Fibroblast of pulmonary artery (primary cell): ENCODE data around the gene TCAP.

Source experiments
- DNase-seq: peaks from one replicate; pipeline ENCODE4 v3.0.0-alpha.2; 2010; ENCODE audit warnings: low read depth
- H3K4me3 ChIP-seq: replicated peaks from 2 replicates; pipeline ENCODE4 v1.5.1; 2011; ENCODE audit warnings: low read depth, mild to moderate bottlenecking, control low read depth, low read length, moderate library complexity
- TF ChIP-seq, protein P1 (sequence below): IDR thresholded peaks from 2 replicates; pipeline ENCODE4 v1.5.1; 2011; ENCODE audit warnings: mild to moderate bottlenecking, control low read depth, low read length, inconsistent platforms; ENCODE audit errors: missing control alignments

The TCAP gene

DNA sequence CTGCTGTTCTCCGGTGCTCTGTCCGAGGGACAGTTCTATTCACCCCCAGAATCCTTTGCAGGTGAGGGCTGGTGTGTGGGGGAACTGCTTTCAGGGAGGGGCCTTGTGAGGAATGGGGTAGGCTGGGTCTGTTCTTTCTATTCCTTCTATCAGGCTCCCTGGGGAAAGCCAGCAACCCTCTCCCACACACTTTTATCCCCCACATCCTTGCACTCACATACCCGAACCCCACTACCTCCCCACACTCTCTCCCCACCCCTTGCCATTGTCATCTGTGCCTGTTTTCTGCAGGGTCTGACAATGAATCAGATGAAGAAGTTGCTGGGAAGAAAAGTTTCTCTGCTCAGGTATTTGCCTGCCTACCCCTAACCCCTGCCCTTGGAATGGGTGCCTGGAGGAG, 6.4 kb upstream of the TCAP start:
- no peak for DNase-seq
- no peak overlapping the region for H3K4me3 ChIP-seq
- TF ChIP-seq, protein P1, sequence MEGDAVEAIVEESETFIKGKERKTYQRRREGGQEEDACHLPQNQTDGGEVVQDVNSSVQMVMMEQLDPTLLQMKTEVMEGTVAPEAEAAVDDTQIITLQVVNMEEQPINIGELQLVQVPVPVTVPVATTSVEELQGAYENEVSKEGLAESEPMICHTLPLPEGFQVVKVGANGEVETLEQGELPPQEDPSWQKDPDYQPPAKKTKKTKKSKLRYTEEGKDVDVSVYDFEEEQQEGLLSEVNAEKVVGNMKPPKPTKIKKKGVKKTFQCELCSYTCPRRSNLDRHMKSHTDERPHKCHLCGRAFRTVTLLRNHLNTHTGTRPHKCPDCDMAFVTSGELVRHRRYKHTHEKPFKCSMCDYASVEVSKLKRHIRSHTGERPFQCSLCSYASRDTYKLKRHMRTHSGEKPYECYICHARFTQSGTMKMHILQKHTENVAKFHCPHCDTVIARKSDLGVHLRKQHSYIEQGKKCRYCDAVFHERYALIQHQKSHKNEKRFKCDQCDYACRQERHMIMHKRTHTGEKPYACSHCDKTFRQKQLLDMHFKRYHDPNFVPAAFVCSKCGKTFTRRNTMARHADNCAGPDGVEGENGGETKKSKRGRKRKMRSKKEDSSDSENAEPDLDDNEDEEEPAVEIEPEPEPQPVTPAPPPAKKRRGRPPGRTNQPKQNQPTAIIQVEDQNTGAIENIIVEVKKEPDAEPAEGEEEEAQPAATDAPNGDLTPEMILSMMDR: no peak

DNA sequence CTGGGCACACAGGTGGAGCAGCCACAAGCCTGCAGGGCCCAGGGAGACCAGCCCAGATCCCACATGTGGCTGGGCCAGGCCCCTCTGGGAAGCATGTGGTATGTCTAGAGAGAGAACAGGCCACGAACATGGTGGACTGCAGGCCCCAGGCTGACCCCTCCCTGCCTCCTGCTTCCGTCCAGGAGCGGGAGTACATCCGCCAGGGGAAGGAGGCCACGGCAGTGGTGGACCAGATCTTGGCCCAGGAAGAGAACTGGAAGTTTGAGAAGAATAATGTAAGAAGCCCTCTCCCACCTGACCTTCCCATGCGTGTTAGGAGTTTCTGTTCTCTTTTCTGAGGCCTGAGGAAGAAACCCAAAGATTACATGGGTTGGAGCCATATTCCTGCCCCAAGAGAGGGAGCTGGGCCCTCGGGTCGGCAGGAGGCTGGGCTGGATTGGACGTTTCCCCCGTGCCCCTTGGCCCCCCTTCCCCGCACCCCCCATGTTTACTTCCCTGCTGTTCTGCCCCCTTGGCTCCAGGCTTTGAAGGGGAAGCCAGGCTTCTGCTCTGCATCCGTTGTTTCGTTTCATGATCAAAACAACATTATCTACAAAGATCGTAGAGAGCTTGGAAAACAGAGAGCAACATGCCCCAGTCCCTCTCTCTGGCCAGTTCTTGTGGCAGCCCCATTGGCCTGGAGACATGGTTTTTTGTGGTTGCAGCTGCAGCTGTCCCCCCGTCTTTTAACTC, 5.7 kb upstream of the TCAP start:
- TF ChIP-seq, protein P1: no peak
- H3K4me3 ChIP-seq: no peak overlapping the region
- DNase-seq: no peak

DNA sequence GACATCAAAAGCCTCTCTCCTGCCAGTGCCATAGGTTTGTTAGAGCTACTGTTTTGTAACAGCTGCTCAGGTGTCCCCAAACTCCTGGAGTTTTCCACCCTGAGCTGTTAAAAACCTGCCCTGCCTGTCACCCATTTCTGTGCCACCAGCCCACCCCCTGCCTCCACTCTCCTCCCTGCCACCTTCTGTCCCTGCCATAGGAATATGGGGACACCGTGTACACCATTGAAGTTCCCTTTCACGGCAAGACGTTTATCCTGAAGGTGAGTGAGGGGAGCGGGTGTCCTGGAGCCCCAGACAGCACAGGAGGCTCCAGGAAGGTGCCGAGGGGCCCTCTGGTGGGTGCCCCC, 5.2 kb upstream of the TCAP start:
- no peak overlapping the region for H3K4me3 ChIP-seq
- no peak for DNase-seq
- TF ChIP-seq, protein P1: no peak

DNA sequence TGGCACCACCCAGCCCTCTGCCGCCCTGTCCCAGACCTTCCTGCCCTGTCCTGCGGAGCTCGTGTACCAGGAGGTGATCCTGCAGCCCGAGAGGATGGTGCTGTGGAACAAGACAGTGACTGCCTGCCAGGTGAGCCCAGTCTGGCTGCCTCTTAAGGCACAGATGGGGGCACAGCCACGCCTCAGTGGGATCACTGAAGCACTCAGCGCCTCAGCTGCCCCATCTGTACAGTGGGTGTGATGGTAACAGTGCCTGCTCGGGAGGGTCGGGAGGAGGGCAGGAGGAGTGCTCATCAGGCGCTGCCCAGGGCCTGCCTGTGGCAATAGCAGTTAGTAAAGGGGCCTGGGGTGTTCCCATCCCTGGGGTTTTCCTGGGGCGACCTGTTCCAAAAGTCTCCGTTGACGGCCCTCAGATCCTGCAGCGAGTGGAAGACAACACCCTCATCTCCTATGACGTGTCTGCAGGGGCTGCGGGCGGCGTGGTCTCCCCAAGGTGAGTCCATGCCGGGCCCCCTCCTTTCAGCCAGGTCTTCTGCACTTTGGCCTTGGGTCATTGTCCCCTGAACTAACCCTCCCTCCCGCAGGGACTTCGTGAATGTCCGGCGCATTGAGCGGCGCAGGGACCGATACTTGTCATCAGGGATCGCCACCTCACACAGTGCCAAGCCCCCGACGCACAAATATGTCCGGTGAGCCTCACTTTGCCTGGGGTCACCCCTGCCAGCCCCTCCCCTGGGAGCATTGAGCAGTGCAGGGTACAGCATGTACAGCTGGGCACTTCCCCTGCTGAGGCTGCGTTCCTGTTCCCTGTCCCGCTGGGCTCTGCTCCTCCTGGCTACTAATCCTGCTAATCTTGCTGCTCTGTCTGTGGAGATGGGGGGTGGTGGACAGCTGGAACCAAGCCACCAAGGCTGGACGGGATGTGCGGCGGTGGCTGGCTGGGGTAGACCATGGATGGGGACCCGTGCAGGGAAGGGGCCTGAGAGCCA, 4.5 kb upstream of the TCAP start:
- TF ChIP-seq, protein P1: no peak
- H3K4me3 ChIP-seq: no peak overlapping the region
- no peak for DNase-seq

DNA sequence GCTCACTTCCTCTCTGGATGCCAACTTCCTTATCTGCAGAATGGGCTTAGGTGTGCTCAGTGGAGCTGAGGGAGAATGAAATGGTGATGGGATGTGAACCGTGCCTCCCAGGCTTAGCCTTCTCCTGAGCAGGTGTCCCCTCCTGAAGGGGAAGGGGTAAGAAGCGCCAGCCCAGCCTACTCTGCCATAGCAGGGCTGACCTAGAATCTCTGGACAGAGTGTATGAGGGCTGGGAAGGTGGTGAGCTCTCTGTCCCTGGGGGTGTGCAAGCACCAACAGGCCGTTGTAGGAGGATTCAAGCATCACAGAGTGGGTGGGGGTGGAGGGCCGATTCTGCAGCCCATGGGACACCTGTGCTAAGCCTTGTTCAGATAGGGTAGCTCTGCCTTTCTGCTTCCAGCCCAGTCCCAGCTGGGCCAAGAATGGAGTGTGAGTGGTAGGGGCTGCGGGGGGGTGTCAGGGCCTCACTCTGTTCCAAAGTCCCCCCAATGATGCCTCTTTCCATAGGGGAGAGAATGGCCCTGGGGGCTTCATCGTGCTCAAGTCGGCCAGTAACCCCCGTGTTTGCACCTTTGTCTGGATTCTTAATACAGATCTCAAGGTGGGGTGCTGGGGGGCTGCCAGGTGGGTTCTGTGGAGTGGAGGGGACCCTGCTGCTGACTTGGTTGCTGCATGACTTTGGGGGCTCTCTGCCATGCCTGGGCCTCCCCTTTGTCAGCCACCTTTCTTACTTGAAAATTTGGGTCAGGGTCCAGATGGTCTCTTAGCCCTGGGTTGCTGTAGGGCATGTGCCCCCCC, 3.2 kb upstream of the TCAP start:
- TF ChIP-seq, protein P1: no peak
- DNase-seq: no peak
- H3K4me3 ChIP-seq: no peak overlapping the region

DNA sequence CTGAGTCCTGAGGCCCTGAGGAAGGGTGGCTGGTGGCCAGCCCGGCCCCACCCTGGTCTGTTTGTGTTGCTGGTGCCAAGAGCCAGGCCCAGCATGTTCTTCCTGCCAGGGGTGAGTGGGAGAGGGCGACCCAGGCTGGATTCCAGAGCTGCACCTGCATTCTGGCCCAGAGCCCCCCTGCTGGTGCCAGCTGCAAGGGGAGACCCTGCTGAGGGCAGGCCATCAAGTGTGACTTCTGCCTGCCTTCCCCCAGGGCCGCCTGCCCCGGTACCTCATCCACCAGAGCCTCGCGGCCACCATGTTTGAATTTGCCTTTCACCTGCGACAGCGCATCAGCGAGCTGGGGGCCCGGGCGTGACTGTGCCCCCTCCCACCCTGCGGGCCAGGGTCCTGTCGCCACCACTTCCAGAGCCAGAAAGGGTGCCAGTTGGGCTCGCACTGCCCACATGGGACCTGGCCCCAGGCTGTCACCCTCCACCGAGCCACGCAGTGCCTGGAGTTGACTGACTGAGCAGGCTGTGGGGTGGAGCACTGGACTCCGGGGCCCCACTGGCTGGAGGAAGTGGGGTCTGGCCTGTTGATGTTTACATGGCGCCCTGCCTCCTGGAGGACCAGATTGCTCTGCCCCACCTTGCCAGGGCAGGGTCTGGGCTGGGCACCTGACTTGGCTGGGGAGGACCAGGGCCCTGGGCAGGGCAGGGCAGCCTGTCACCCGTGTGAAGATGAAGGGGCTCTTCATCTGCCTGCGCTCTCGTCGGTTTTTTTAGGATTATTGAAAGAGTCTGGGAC, 2.4 kb upstream of the TCAP start:
- H3K4me3 ChIP-seq: no peak overlapping the region
- no peak for DNase-seq
- TF ChIP-seq, protein P1: no peak
